Astrocyte (in vitro differentiated cells and primary cell): ENCODE results near the gene RABGAP1L. TPM values are rescaled to one million over a fixed set of nuclear protein-coding genes. Genes with fewer than 3 reads are reported as not detected.

Experiments used
- DNase-seq: peaks from one replicate; pipeline ENCODE4 v3.0.0-alpha.2; 2010; ENCODE audit warnings: low read depth
- FAIRE-seq: peaks from 2 replicates; lab custom pipeline; 2011; peaks lifted over from hg19 to GRCh38; lab: Jason Lieb, UNC
- H2AFZ ChIP-seq: 2 replicates; pipeline ENCODE4 v1.6.0; 2012; ENCODE audit warnings: low read depth, low read length, inconsistent platforms
- H3K27ac ChIP-seq: 2 replicates; pipeline ENCODE4 v1.5.1; 2011; ENCODE audit warnings: low read depth, low read length, inconsistent platforms
- H3K27me3 ChIP-seq: 2 replicates; pipeline ENCODE4 v1.6.0; 2011; ENCODE audit warnings: low read length, inconsistent platforms; ENCODE audit not compliant: insufficient read depth
- H3K36me3 ChIP-seq: 2 replicates; pipeline ENCODE4 v1.5.1; 2011; ENCODE audit warnings: low read length, inconsistent platforms; ENCODE audit not compliant: insufficient read depth
- H3K4me1 ChIP-seq: 2 replicates; pipeline ENCODE4 v1.5.1; 2011; ENCODE audit warnings: low read length, inconsistent platforms; ENCODE audit not compliant: insufficient read depth
- H3K4me2 ChIP-seq: 2 replicates; pipeline ENCODE4 v1.6.0; 2012; ENCODE audit warnings: low read length, inconsistent platforms
- H3K4me3 ChIP-seq: 2 replicates; pipeline ENCODE4 v1.5.1; 2011; ENCODE audit warnings: low read depth, mild to moderate bottlenecking, low read length, inconsistent platforms; ENCODE audit not compliant: insufficient read depth
- H3K79me2 ChIP-seq: 2 replicates; pipeline ENCODE4 v1.6.0; 2012; ENCODE audit warnings: mild to moderate bottlenecking, low read length, inconsistent platforms; ENCODE audit not compliant: insufficient read depth
- H3K9ac ChIP-seq: 2 replicates; pipeline ENCODE4 v1.6.0; 2012; ENCODE audit warnings: mild to moderate bottlenecking, low read length, inconsistent platforms
- H3K9me3 ChIP-seq: 2 replicates; pipeline ENCODE4 v1.5.1; 2012; ENCODE audit warnings: low read depth, mild to moderate bottlenecking, low read length, inconsistent platforms; ENCODE audit not compliant: insufficient read depth
- H4K20me1 ChIP-seq: 2 replicates; pipeline ENCODE4 v1.6.0; 2012; ENCODE audit warnings: low read length, inconsistent platforms; ENCODE audit not compliant: insufficient read depth
- H3K27ac Mint-ChIP-seq: one replicate; pipeline ENCODE4 v1.8.0; 2021; ENCODE audit warnings: mild to moderate bottlenecking, mixed read lengths; ENCODE audit not compliant: unreplicated experiment
- H3K27me3 Mint-ChIP-seq: one replicate; pipeline ENCODE4 v1.8.0; 2021; ENCODE audit warnings: low read depth, mixed read lengths; ENCODE audit not compliant: unreplicated experiment
- H3K36me3 Mint-ChIP-seq: one replicate; pipeline ENCODE4 v1.8.0; 2021; ENCODE audit warnings: low read depth, mixed read lengths; ENCODE audit not compliant: unreplicated experiment
- H3K4me1 Mint-ChIP-seq: one replicate; pipeline ENCODE4 v1.8.0; 2021; ENCODE audit warnings: low read depth, mixed read lengths; ENCODE audit not compliant: unreplicated experiment
- H3K4me3 Mint-ChIP-seq: one replicate; pipeline ENCODE4 v1.8.0; 2021; ENCODE audit warnings: mild to moderate bottlenecking, moderate library complexity, mixed read lengths; ENCODE audit not compliant: unreplicated experiment
- H3K9me3 Mint-ChIP-seq: one replicate; pipeline ENCODE4 v1.8.0; 2021; ENCODE audit warnings: mild to moderate bottlenecking, mixed read lengths; ENCODE audit not compliant: unreplicated experiment
- CTCF ChIP-seq: IDR thresholded peaks from 2 replicates; pipeline ENCODE4 v1.5.1; 2011; ENCODE audit warnings: low read depth, mild to moderate bottlenecking, inconsistent platforms, low read length, moderate library complexity; ENCODE audit not compliant: insufficient read depth
- EZH2 ChIP-seq: IDR thresholded peaks from 2 replicates; pipeline ENCODE4 v1.6.1; 2012; ENCODE audit warnings: mild to moderate bottlenecking, low read length, inconsistent platforms; ENCODE audit not compliant: insufficient read depth
- total RNA-seq: library from RNA; stranded (reverse); gene quantifications from 2 replicates; pipeline ENCODE4 v1.2.1, GENCODE V29; 2021

The RABGAP1L gene
- total RNA-seq, 1 donor from 2014 or later: 40.2 TPM

- Histone ChIP-seq H3K4me1 (no peaks in the 10 kb centered on the region), H3K79me2 (no peaks in the 10 kb centered on the region), H3K36me3 (no peaks in the 10 kb centered on the region), H3K9ac (no peak overlapping the region), H3K27me3 (no peaks in the 10 kb centered on the region), H3K9me3 (no peaks in the 10 kb centered on the region), H3K4me3 (no peak overlapping the region), H2AFZ (no peak overlapping the region), H3K4me2 (no peak overlapping the region), H4K20me1 (no peaks in the 10 kb centered on the region), H3K27ac (no peak overlapping the region)
- TF ChIP-seq CTCF (no peak), EZH2 (no peak)
- peaks cover 2% of the 10 kb centered on the region for H3K9me3 Mint-ChIP-seq
- no peaks in the 10 kb centered on the region for H3K27me3 Mint-ChIP-seq
- H3K27ac Mint-ChIP-seq: no peak overlapping the region
- DNase-seq (no peak), FAIRE-seq (no peak)
- no peak overlapping the region for H3K4me3 Mint-ChIP-seq
- H3K4me1 Mint-ChIP-seq: no peaks in the 10 kb centered on the region
- H3K36me3 Mint-ChIP-seq: no peaks in the 10 kb centered on the region
Observed at GRCh38 chr1:174445351-174445750, 286.0 kb downstream of the RABGAP1L start.

- Mint-ChIP-seq H3K4me1 (no peaks in the 10 kb centered on the region), H3K27me3 (no peaks in the 10 kb centered on the region), H3K36me3 (no peaks in the 10 kb centered on the region), H3K9me3 (peaks cover 2% of the 10 kb centered on the region), H3K27ac (no peak overlapping the region), H3K4me3 (no peak overlapping the region)
- Histone ChIP-seq H3K9me3 (no peaks in the 10 kb centered on the region), H3K27ac (no peak overlapping the region), H3K4me2 (no peak overlapping the region), H4K20me1 (no peaks in the 10 kb centered on the region), H3K4me3 (no peak overlapping the region), H3K27me3 (no peaks in the 10 kb centered on the region), H3K79me2 (no peaks in the 10 kb centered on the region), H3K36me3 (no peaks in the 10 kb centered on the region), H2AFZ (no peak overlapping the region), H3K9ac (no peak overlapping the region), H3K4me1 (no peaks in the 10 kb centered on the region)
- TF ChIP-seq CTCF (no peak), EZH2 (no peak)
- FAIRE-seq (no peak), DNase-seq (no peak)
Observed at GRCh38 chr1:174445817-174446216, 286.5 kb downstream of the RABGAP1L start.

- no peak for DNase-seq
- no peak for FAIRE-seq
- Mint-ChIP-seq H3K36me3 (no peaks in the 10 kb centered on the region), H3K9me3 (peaks cover 2% of the 10 kb centered on the region), H3K27ac (no peak within 1 kb of the TSS), H3K4me1 (no peaks in the 10 kb centered on the region), H3K4me3 (no peak within 1 kb of the TSS), H3K27me3 (no peaks in the 10 kb centered on the region)
- no peak within 1 kb of the TSS for H3K27ac ChIP-seq
- H3K79me2 ChIP-seq: no peaks in the 10 kb centered on the region
- no peak within 1 kb of the TSS for H3K4me3 ChIP-seq
- no peaks in the 10 kb centered on the region for H4K20me1 ChIP-seq
- no peaks in the 10 kb centered on the region for H3K9me3 ChIP-seq
- H3K4me1 ChIP-seq: no peaks in the 10 kb centered on the region
- H3K9ac ChIP-seq: no peak within 1 kb of the TSS
- H3K36me3 ChIP-seq: no peaks in the 10 kb centered on the region
- H3K27me3 ChIP-seq: no peaks in the 10 kb centered on the region
- TF ChIP-seq EZH2: no peak
- TF ChIP-seq CTCF: no peak
- H3K4me2 ChIP-seq: no peak within 1 kb of the TSS
- H2AFZ ChIP-seq: no peak within 1 kb of the TSS
Observed at GRCh38 chr1:174447866-174448530, 288.7 kb downstream of the RABGAP1L start, which contains the start of gene GPR52. Gene GPR52, plus strand, starts transcription at chr1:174447964. Its CDS starts 148 bp downstream, at chr1:174448112.
